NT2/D1 (cell line): ENCODE results near the gene TCERG1.

Experiments used
- SUZ12 ChIP-seq: IDR thresholded peaks from 2 replicates; pipeline ENCODE4 v1.6.1; 2011; ENCODE audit not compliant: insufficient read length, insufficient read depth; ENCODE audit errors: extremely low read depth
- YY1 ChIP-seq: IDR thresholded peaks from 2 replicates; pipeline ENCODE4 v1.6.1; 2011; ENCODE audit not compliant: insufficient read length, insufficient read depth
- ZNF274 ChIP-seq: IDR thresholded peaks from 2 replicates; pipeline ENCODE4 v1.6.1; 2011; ENCODE audit warnings: mild to moderate bottlenecking, low read depth, low read length

DNA sequence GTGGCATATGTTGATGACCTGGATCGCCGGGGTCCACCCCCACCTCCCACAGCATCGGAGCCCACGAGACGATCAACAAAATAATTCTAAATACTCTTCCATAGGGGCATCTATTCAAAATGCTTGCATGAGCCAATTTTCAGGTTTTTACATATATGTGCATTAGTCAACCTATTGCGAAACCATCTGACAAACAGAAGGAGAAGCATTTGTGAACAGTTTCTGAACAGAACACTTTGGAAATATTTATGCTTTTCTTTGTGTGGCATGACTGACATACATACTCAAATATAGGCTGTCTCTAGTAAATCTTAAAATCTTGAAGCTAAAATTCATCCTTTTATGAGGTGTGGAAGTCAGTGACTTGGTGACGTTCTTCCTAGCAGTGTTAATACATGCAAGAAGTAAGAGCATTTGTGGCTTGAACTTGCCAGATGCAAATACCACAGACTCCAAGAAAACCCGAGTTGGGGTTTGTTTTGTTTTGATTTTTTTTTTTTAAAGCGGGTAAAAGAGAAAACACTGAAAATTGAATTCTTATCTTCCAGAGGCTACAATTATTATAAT, 63.5 kb downstream of the TCERG1 start:
- TF ChIP-seq YY1 (no peak), SUZ12 (no peak), ZNF274 (no peak)
